Heart left ventricle (tissue), 16 donors: ENCODE data around the gene SERPINE3. TPM values are rescaled to one million over a fixed set of nuclear protein-coding genes. Genes with fewer than 3 reads are reported as not detected.

Source experiments
- ATAC-seq, 4 donors: fragments of 200-7000 bp; cut with Tn5 transposase; one replicate each; pipeline ENCODE4 v1.9.1; 2020 to 2022; ENCODE audit warnings: moderate library complexity in 4 of 4, mild to moderate bottlenecking in 3 of 4, moderate number of reproducible peaks in 1 of 4
- DNase-seq, 5 donors: peaks; one replicate each; pipeline ENCODE4 v3.0.0-alpha.2; 2020
- H3K27ac ChIP-seq, 12 donors: fragments of 200-600 bp; sonication (generic) in 4 of 12; one replicate each; pipeline versions ENCODE4 v1.5.0 to v1.8.0; 2016 to 2022; ENCODE audit warnings: mild to moderate bottlenecking in 2 of 12
- H3K27me3 ChIP-seq, 9 donors: fragments of 200-600 bp; sonication (generic) in 2 of 9; one replicate each; pipeline versions ENCODE4 v1.5.1 to v1.8.0; 2016 to 2022; ENCODE audit warnings: mild to moderate bottlenecking in 3 of 9
- H3K36me3 ChIP-seq, 9 donors: fragments of 200-600 bp; sonication (generic) in 2 of 9; one replicate each; pipeline versions ENCODE4 v1.5.0 to v1.8.0; 2018 to 2022; ENCODE audit warnings: mild to moderate bottlenecking in 2 of 9
- H3K4me1 ChIP-seq, 12 donors: fragments of 200-600 bp; sonication (generic) in 4 of 12; one replicate each; pipeline versions ENCODE4 v1.5.0 to v1.8.0; 2016 to 2022; ENCODE audit warnings: mild to moderate bottlenecking in 3 of 12
- H3K4me3 ChIP-seq, 12 donors: fragments of 200-600 bp; sonication (generic) in 4 of 12; one replicate each; pipeline versions ENCODE4 v1.5.0 to v1.8.0; 2017 to 2022; ENCODE audit warnings: mild to moderate bottlenecking in 9 of 12, moderate library complexity in 4 of 12
- H3K9me3 ChIP-seq, 12 donors: fragments of 200-600 bp; sonication (generic) in 4 of 12; one replicate each; pipeline versions ENCODE4 v1.5.0 to v1.8.0; 2016 to 2022; ENCODE audit warnings: mild to moderate bottlenecking in 1 of 12
- POLR2A ChIP-seq, 2 donors: fragments of 450-650 bp; IDR thresholded peaks; one replicate each; pipeline ENCODE4 v1.6.1; 2017; ENCODE audit warnings: antibody characterized with exemption in 2 of 2, mild to moderate bottlenecking in 2 of 2, moderate library complexity in 2 of 2
- WGBS, 4 donors: extraction: QIAGEN DNeasy Blood & Tissue Kit in 2 of 4; methylation state at CpG; one replicate each; pipeline versions ENCODE4 v1.1.5 to v1.1.7; 2013 to 2018; 5-methylcytosine and 5-hydroxymethylcytosine counted together
- intact Hi-C, 10 donors: fragments of 100-400 bp; cut with DNase I; formaldehyde crosslinking; loops; one replicate each; pipeline versions ENCODE4 v1.11.1 to v1.14.2; 2022
- polyA plus RNA-seq, 2 donors: library from polyadenylated mRNA; stranded (reverse); fragments of 200-250 nt; gene quantifications; one replicate each; pipeline ENCODE4 v1.2.3, GENCODE V29; 2013
- total RNA-seq, 9 donors: library from RNA; depleted of rRNA in 2 of 9; stranded (reverse); fragments of >200 nt in 2 of 9; fragmentation: NEBNext Ultra II Directional in 3 of 9; extraction: Animal tissue kit (Norgen Biotek cat#: 25700) in 3 of 9; gene quantifications; one replicate each; pipeline versions ENCODE4 v1.1.0 to v1.2.4, GENCODE V29; 2016 to 2023
- TF ChIP-seq, protein P1 (sequence below), 12 donors: fragments of 200-600 bp; sonication (generic) in 4 of 12; IDR thresholded peaks; one replicate each; pipeline versions ENCODE4 v1.5.0 to v1.8.0; 2018 to 2022; ENCODE audit warnings: antibody characterized with exemption in 12 of 12, mild to moderate bottlenecking in 5 of 12
- donor health status: ischemic (EF 13 %, LVEDD 7.1; RV severe dilation, severe dysfunction).
- donor health status: healthy with polysubstance abuse.
- donor health status: DM: no; HTN: yes; CAD: no.
- donor health status: DM: no; HTN: no; CAD: no.
- donor health status: ischemic (EF 25% LVEDD 6.9; RV normal size, moderate dysfunction).
- donor health status: ischemic (EF 25% LVEDD 5.7; RV mildly dilated, moderate dysfunction).
- donor health status: healthy.
- donor health status: DM: yes; HTN: yes; CAD: no.
- donor health status: ischemic (EF 35%, LVEDD 5.7; RV mildly dilated, moderate dysfunction).
- donor health status: nonischemic (EF 11% LVEDD 7.7; RV severe dilation, severe dysfunction).
- donor health status: DM: yes; HTN: yes; CAD: no.
- donor health status: PGD.
- donor health status: ischemic (EF 29% LVEDD 5.4; RV normal size, mild dysfunction).
- donor health status: nonischemic (EF 23%, LVEDD 6.1; RV moderate dilation, normal function).

Gene SERPINE3
- total and polyA plus RNA-seq, 11 donors: 0.14 TPM; not detected in 10

DNA sequence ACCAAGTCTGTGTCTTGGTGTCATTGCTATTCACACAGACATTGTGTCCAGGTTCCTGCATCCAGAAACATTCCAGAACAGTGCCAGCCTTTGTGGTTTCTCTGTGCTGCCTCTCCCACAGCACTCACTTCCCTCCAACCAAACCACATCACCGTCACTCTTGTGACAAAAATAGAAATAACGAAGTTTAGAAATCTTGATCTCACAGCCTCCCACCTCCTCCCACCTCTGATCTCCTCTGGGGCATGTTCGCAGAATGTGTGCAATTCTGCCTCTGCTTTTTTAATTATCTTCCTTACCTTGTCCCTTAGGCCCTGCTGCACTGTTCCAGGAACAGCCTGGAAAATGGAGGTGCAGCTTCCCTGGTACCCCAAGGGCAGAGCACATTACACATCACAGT, 8.7 kb upstream of the SERPINE3 start:
- Histone ChIP-seq H3K27ac (no peak overlapping the region), H3K36me3 (no peaks in the 10 kb centered on the region), H3K4me1 (peaks cover 0 to 10% (median 0%) of the 10 kb centered on the region in 12 donors), H3K27me3 (no peaks in the 10 kb centered on the region), H3K9me3 (no peaks in the 10 kb centered on the region), H3K4me3 (no peak overlapping the region)
- 25 to 39% (median 29%) methylated on average over 3 of the region's 3 CpGs for WGBS, 4 donors
- peak in 1 of 4 donors; percentile 54 for ATAC-seq
- intact Hi-C loops: no loop called here
- TF ChIP-seq, protein P1, sequence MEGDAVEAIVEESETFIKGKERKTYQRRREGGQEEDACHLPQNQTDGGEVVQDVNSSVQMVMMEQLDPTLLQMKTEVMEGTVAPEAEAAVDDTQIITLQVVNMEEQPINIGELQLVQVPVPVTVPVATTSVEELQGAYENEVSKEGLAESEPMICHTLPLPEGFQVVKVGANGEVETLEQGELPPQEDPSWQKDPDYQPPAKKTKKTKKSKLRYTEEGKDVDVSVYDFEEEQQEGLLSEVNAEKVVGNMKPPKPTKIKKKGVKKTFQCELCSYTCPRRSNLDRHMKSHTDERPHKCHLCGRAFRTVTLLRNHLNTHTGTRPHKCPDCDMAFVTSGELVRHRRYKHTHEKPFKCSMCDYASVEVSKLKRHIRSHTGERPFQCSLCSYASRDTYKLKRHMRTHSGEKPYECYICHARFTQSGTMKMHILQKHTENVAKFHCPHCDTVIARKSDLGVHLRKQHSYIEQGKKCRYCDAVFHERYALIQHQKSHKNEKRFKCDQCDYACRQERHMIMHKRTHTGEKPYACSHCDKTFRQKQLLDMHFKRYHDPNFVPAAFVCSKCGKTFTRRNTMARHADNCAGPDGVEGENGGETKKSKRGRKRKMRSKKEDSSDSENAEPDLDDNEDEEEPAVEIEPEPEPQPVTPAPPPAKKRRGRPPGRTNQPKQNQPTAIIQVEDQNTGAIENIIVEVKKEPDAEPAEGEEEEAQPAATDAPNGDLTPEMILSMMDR (IDR thresholded peaks at IDR 0.05): no peak
- no peak for TF ChIP-seq POLR2A (IDR thresholded peaks at IDR 0.05)
- DNase-seq: no peak

DNA sequence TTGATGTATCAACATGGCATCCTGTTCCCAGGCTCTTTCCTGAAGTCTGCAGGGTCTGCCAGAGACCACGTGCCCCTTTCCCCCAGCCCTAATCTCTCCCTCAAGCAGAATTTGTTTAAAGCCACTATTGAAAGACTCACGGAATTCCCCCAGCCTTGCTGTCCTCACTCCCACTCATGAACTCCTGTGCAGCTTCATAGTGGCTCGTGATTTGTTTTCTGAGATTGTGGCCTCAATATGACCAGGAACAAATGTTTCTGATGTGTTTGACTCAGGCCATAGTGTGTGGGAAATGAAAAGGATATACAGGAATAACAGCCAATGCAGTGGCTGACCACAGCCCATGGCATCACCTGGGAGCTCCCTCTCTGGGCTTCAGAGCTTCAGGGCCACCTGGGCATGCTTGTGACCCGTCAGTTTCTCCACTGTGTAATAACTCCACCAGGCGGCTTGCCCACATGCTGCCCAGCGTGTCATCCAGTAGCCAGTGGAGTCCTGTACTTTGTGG, 8.1 kb upstream of the SERPINE3 start:
- no peak for TF ChIP-seq POLR2A (IDR thresholded peaks at IDR 0.05)
- TF ChIP-seq, protein P1 (IDR thresholded peaks at IDR 0.05): no peak
- Histone ChIP-seq H3K36me3 (no peaks in the 10 kb centered on the region), H3K4me1 (peaks cover 0 to 10% (median 0%) of the 10 kb centered on the region in 12 donors), H3K27me3 (no peaks in the 10 kb centered on the region), H3K27ac (no peak overlapping the region), H3K4me3 (no peak overlapping the region), H3K9me3 (no peaks in the 10 kb centered on the region)
- DNase-seq (no peak), ATAC-seq (no peak)
- WGBS, 4 donors: 70 to 76% (median 75%) methylated on average over 6 of the region's 6 CpGs
- intact Hi-C loops: no loop called here

DNA sequence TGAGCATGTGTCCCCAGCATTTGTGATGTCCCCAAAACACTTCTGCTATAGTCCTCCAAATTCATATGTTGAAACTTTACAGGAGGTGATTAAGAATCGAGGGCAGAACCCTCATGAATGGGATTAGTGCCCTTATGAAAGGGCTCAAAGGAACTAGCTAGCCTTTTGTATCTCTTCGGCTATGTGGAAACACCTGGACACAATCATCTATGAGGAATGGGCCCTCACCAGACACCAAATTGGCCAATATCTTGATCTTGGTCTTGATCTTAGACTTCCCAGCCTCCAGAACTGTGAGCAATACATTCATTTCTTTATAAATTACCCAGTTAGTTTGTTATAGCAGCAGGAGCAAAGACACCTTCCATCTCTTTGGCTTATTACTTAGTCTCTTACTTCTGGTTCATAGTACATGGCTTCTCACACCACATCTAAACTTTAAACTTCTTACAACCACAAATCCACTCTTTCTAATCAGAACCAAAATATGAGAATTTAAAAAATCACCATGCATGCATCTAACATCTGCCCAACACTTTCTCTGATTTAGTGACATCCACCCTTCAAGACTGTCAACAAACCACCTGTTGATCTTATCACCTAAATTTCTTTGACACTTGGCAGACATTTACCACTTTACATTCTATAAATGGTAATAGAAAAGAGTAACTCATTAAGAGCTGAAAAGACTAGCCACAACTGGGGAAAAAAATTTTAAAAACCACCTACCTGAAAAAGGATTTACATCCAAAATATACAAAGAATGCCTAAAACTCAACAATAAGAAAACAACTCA, 6.7 kb upstream of the SERPINE3 start:
- H3K36me3 ChIP-seq: no peaks in the 10 kb centered on the region
- no peak overlapping the region for H3K4me3 ChIP-seq
- no peak for TF ChIP-seq POLR2A (IDR thresholded peaks at IDR 0.05)
- TF ChIP-seq, protein P1 (IDR thresholded peaks at IDR 0.05): no peak
- H3K4me1 ChIP-seq: peaks cover 0 to 10% (median 0%) of the 10 kb centered on the region in 12 donors
- 80 to 87% (median 81%) methylated on average over 2 of the region's 2 CpGs for WGBS, 4 donors
- H3K9me3 ChIP-seq: no peaks in the 10 kb centered on the region
- no peak for ATAC-seq
- no peak for DNase-seq
- H3K27me3 ChIP-seq: no peaks in the 10 kb centered on the region
- H3K27ac ChIP-seq: no peak overlapping the region
- intact Hi-C loops: no loop called here

DNA sequence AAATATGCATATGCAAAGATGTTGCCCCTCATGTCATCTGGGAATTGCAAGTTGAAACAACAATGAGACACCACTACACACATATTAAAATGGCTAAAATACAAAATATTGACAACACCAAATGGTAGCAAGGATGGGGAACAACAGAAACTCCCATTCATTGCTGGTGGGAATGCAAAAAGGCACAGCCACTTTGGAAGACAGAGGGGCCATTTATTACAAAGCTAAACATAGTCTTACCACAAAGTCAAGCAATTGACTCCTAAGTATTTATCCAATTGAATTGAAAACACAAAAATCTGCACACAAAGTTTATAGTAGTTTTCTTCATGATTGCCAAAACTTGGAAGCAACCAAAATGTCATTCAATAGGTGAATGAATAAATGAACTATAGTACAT, 6.1 kb upstream of the SERPINE3 start:
- TF ChIP-seq, protein P1 (IDR thresholded peaks at IDR 0.05): no peak
- TF ChIP-seq POLR2A (IDR thresholded peaks at IDR 0.05): no peak
- ATAC-seq (no peak), DNase-seq (no peak)
- H3K9me3 ChIP-seq: no peaks in the 10 kb centered on the region
- no peaks in the 10 kb centered on the region for H3K36me3 ChIP-seq
- H3K27me3 ChIP-seq: no peaks in the 10 kb centered on the region
- no peak overlapping the region for H3K27ac ChIP-seq
- intact Hi-C loops: no loop called here
- H3K4me3 ChIP-seq: no peak overlapping the region
- H3K4me1 ChIP-seq: peaks cover 0 to 10% (median 0%) of the 10 kb centered on the region in 12 donors
